GM12878 (cell line): ENCODE measurements around the gene IL1R2.

Experiments
- BCL11A ChIP-seq: IDR thresholded peaks from 2 replicates; pipeline ENCODE4 v1.6.1; 2011; ENCODE audit warnings: low read depth, low read length
- CBX3 ChIP-seq: fragments of 200-600 bp; sonication (generic); IDR thresholded peaks from 2 replicates; pipeline ENCODE4 v1.6.1; 2016; ENCODE audit warnings: low read depth, borderline replicate concordance
- JUNB ChIP-seq: IDR thresholded peaks from 2 replicates; pipeline ENCODE4 v1.6.1; 2016; ENCODE audit warnings: antibody characterized with exemption, mild to moderate bottlenecking
- POLR2A ChIP-seq: IDR thresholded peaks from 2 replicates; pipeline ENCODE4 v1.6.1; 2011; ENCODE audit warnings: low read depth, mild to moderate bottlenecking, low read length
- SMC3 ChIP-seq: IDR thresholded peaks from 2 replicates; pipeline ENCODE4 v1.6.1; 2011; ENCODE audit warnings: low read length, improper control_type of control experiment, borderline replicate concordance
- TAF1 ChIP-seq: IDR thresholded peaks from 2 replicates; pipeline ENCODE4 v1.6.1; 2011; ENCODE audit warnings: mild to moderate bottlenecking, low read depth, low read length, borderline replicate concordance
- TF ChIP-seq, protein P1 (sequence below), 3 experiments: IDR thresholded peaks in 2 of 3; conservative IDR thresholded peaks in 1 of 3; 2 replicates each; pipeline ENCODE4 v1.5.1; 2011; ENCODE audit warnings: low read depth in 3 of 3, low read length in 3 of 3, mild to moderate bottlenecking in 3 of 3, control low read depth in 2 of 3, moderate library complexity in 2 of 3, inconsistent platforms in 1 of 3, mixed read lengths in 1 of 3; ENCODE audit not compliant: control insufficient read depth in 2 of 3, insufficient read depth in 1 of 3; ENCODE audit errors: extremely low read depth in 1 of 3

DNA sequence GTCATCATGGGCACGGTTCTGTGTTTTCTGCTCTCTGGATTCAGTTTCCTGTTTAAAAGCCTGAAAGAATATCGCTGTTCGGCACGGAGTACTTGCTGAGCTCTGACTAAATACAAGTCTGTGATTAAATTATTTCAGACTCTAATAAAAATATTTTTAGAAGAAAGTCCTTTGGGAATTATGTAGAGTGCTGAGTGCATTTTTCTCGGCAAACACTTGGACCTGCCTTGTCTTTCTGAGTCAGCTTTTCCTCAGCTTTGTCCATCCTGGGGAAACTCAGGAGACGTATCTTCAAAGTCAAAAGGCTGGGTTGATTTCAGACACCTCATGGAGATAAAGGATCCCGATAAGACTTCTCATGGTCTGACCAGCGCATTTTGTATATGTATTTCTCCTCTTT is 45.9 kb downstream of the IL1R2 start:
- TF ChIP-seq POLR2A: no peak
- TF ChIP-seq, protein P1, sequence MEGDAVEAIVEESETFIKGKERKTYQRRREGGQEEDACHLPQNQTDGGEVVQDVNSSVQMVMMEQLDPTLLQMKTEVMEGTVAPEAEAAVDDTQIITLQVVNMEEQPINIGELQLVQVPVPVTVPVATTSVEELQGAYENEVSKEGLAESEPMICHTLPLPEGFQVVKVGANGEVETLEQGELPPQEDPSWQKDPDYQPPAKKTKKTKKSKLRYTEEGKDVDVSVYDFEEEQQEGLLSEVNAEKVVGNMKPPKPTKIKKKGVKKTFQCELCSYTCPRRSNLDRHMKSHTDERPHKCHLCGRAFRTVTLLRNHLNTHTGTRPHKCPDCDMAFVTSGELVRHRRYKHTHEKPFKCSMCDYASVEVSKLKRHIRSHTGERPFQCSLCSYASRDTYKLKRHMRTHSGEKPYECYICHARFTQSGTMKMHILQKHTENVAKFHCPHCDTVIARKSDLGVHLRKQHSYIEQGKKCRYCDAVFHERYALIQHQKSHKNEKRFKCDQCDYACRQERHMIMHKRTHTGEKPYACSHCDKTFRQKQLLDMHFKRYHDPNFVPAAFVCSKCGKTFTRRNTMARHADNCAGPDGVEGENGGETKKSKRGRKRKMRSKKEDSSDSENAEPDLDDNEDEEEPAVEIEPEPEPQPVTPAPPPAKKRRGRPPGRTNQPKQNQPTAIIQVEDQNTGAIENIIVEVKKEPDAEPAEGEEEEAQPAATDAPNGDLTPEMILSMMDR (IDR thresholded peaks at IDR 0.05 in 2 of 3, conservative IDR thresholded peaks at IDR 0.05 in 1 of 3; ENCODE audit: control insufficient read depth in 2 of 3, extremely low read depth in 1 of 3, insufficient read depth in 1 of 3, low read depth in 3 of 3, low read length in 3 of 3): no peak
- no peak for TF ChIP-seq BCL11A
- TF ChIP-seq TAF1: no peak
- TF ChIP-seq CBX3: no peak
- no peak for TF ChIP-seq SMC3
- no peak for TF ChIP-seq JUNB
